ENCODE measurements around the gene EDC3.

The EDC3 gene

GRCh38 chr15:74643665-74644204 is 52.1 kb downstream of the EDC3 start:
- Histone ChIP-seq H3K56ac (ENCODE audit: low read length) (peak overlapping the region; percentile 74), H2BK120ac (ENCODE audit: low read depth, low read length) (no peak overlapping the region), H3K4me3 (ENCODE audit: low read length) (no peak overlapping the region), H3K4ac (ENCODE audit: low read depth, low read length) (no peak overlapping the region), H3K36me3 (ENCODE audit: control insufficient read depth, insufficient read depth, low read length) (no peaks in the 10 kb centered on the region), H2AK5ac (ENCODE audit: low read length) (no peak overlapping the region), H3K27ac (ENCODE audit: low read depth, low read length) (no peak overlapping the region), H3K4me2 (ENCODE audit: low read length) (no peak overlapping the region), H3K18ac (ENCODE audit: low read length) (peak overlapping the region; percentile 4), H2BK15ac (replicated peaks; ENCODE audit: low read depth) (no peak overlapping the region), H3K4me1 (ENCODE audit: control insufficient read depth, low read depth, low read length) (peaks cover 20% of the 10 kb centered on the region), H3K79me2 (ENCODE audit: control insufficient read depth, insufficient read depth, low read length) (no peaks in the 10 kb centered on the region), H3K27me3 (ENCODE audit: insufficient read depth, low read length, poor library complexity) (no peaks in the 10 kb centered on the region), H3K79me1 (ENCODE audit: low read length) (peaks cover 13% of the 10 kb centered on the region), H3K23ac (ENCODE audit: low read length) (no peak overlapping the region), H3K9ac (ENCODE audit: low read length) (no peak overlapping the region), H4K8ac (ENCODE audit: low read depth, low read length) (no peak overlapping the region), H4K5ac (ENCODE audit: low read length) (no peak overlapping the region), H2BK5ac (ENCODE audit: low read length) (peak overlapping the region; percentile 8)
- DNase-seq = peak; percentile 60
- WGBS (ENCODE audit: extremely low coverage, insufficient coverage, low lambda C conversion rate) = no CpG with 5 or more reads among the region's 2 CpGs

GRCh38 chr15:74642734-74643664 is 52.8 kb downstream of the EDC3 start:
- Histone ChIP-seq H2AK5ac (ENCODE audit: low read length) (no peak overlapping the region), H3K4me3 (ENCODE audit: low read length) (no peak overlapping the region), H3K9ac (ENCODE audit: low read length) (peak overlapping the region; percentile 35), H3K56ac (ENCODE audit: low read length) (peak overlapping the region; percentile 74), H3K4me1 (ENCODE audit: control insufficient read depth, low read depth, low read length) (peaks cover 20% of the 10 kb centered on the region), H3K79me1 (ENCODE audit: low read length) (peaks cover 13% of the 10 kb centered on the region), H3K23ac (ENCODE audit: low read length) (no peak overlapping the region), H3K4ac (ENCODE audit: low read depth, low read length) (peak overlapping the region; percentile 41), H3K18ac (ENCODE audit: low read length) (peak overlapping the region; percentile 43), H3K79me2 (ENCODE audit: control insufficient read depth, insufficient read depth, low read length) (no peaks in the 10 kb centered on the region), H4K8ac (ENCODE audit: low read depth, low read length) (no peak overlapping the region), H2BK5ac (ENCODE audit: low read length) (peak overlapping the region; percentile 71), H3K4me2 (ENCODE audit: low read length) (peak overlapping the region; percentile 4), H2BK15ac (replicated peaks; ENCODE audit: low read depth) (no peak overlapping the region), H3K36me3 (ENCODE audit: control insufficient read depth, insufficient read depth, low read length) (no peaks in the 10 kb centered on the region), H3K27ac (ENCODE audit: low read depth, low read length) (peak overlapping the region; percentile 45), H2BK120ac (ENCODE audit: low read depth, low read length) (no peak overlapping the region), H3K27me3 (ENCODE audit: insufficient read depth, low read length, poor library complexity) (no peaks in the 10 kb centered on the region), H4K5ac (ENCODE audit: low read length) (no peak overlapping the region)
- peak; percentile 86 for DNase-seq
- no CpG with 5 or more reads among the region's 11 CpGs for WGBS (ENCODE audit: extremely low coverage, insufficient coverage, low lambda C conversion rate)

GRCh38 chr15:74642348-74642733 is 53.5 kb downstream of the EDC3 start:
- Histone ChIP-seq H3K36me3 (ENCODE audit: control insufficient read depth, insufficient read depth, low read length) (no peaks in the 10 kb centered on the region), H3K27ac (ENCODE audit: low read depth, low read length) (peak overlapping the region; percentile 23)
- no peak for DNase-seq

GRCh38 chr15:74641151-74641550 is 54.7 kb downstream of the EDC3 start:
- H3K56ac ChIP-seq (ENCODE audit: low read length) = no peak overlapping the region
- H3K4ac ChIP-seq (ENCODE audit: low read depth, low read length) = no peak overlapping the region
- no peaks in the 10 kb centered on the region for H3K27me3 ChIP-seq (ENCODE audit: insufficient read depth, low read length, poor library complexity)
- peaks cover 9% of the 10 kb centered on the region for H3K79me1 ChIP-seq (ENCODE audit: low read length)
- H3K9ac ChIP-seq (ENCODE audit: low read length) = no peak overlapping the region
- peaks cover 20% of the 10 kb centered on the region for H3K4me1 ChIP-seq (ENCODE audit: control insufficient read depth, low read depth, low read length)
- no peaks in the 10 kb centered on the region for H3K36me3 ChIP-seq (ENCODE audit: control insufficient read depth, insufficient read depth, low read length)
- no peak for DNase-seq
- no peak overlapping the region for H4K5ac ChIP-seq (ENCODE audit: low read length)
- no peak overlapping the region for H3K18ac ChIP-seq (ENCODE audit: low read length)
- H4K8ac ChIP-seq (ENCODE audit: low read depth, low read length) = no peak overlapping the region
- no peak overlapping the region for H2AK5ac ChIP-seq (ENCODE audit: low read length)
- H3K4me3 ChIP-seq (ENCODE audit: low read length) = no peak overlapping the region
- WGBS (ENCODE audit: extremely low coverage, insufficient coverage, low lambda C conversion rate) = no CpG with 5 or more reads among the region's 1 CpG
- H2BK5ac ChIP-seq (ENCODE audit: low read length) = no peak overlapping the region
- no peak overlapping the region for H2BK120ac ChIP-seq (ENCODE audit: low read depth, low read length)
- H2BK15ac ChIP-seq (replicated peaks; ENCODE audit: low read depth) = no peak overlapping the region
- H3K23ac ChIP-seq (ENCODE audit: low read length) = no peak overlapping the region
- H3K79me2 ChIP-seq (ENCODE audit: control insufficient read depth, insufficient read depth, low read length) = no peaks in the 10 kb centered on the region
- no peak overlapping the region for H3K27ac ChIP-seq (ENCODE audit: low read depth, low read length)
- no peak overlapping the region for H3K4me2 ChIP-seq (ENCODE audit: low read length)

More at GRCh38 chr15:74642348-74642733, 53.5 kb downstream of the EDC3 start:
- no peak overlapping the region for H2BK15ac ChIP-seq (replicated peaks; ENCODE audit: low read depth)
- H2BK5ac ChIP-seq (ENCODE audit: low read length) = peak overlapping the region; percentile 71
- peaks cover 20% of the 10 kb centered on the region for H3K4me1 ChIP-seq (ENCODE audit: control insufficient read depth, low read depth, low read length)
- no CpG with 5 or more reads among the region's 4 CpGs for WGBS (ENCODE audit: extremely low coverage, insufficient coverage, low lambda C conversion rate)
- no peak overlapping the region for H3K23ac ChIP-seq (ENCODE audit: low read length)
- no peak overlapping the region for H3K4me2 ChIP-seq (ENCODE audit: low read length)
- H3K79me1 ChIP-seq (ENCODE audit: low read length) = peaks cover 11% of the 10 kb centered on the region
- H3K27me3 ChIP-seq (ENCODE audit: insufficient read depth, low read length, poor library complexity) = no peaks in the 10 kb centered on the region
- no peak overlapping the region for H2AK5ac ChIP-seq (ENCODE audit: low read length)
- no peak overlapping the region for H3K9ac ChIP-seq (ENCODE audit: low read length)
- no peak overlapping the region for H4K5ac ChIP-seq (ENCODE audit: low read length)
- H3K18ac ChIP-seq (ENCODE audit: low read length) = peak overlapping the region; percentile 43
- H3K4ac ChIP-seq (ENCODE audit: low read depth, low read length) = no peak overlapping the region
- H2BK120ac ChIP-seq (ENCODE audit: low read depth, low read length) = no peak overlapping the region
- H4K8ac ChIP-seq (ENCODE audit: low read depth, low read length) = no peak overlapping the region
- H3K56ac ChIP-seq (ENCODE audit: low read length) = peak overlapping the region; percentile 74
- no peak overlapping the region for H3K4me3 ChIP-seq (ENCODE audit: low read length)
- H3K79me2 ChIP-seq (ENCODE audit: control insufficient read depth, insufficient read depth, low read length) = no peaks in the 10 kb centered on the region

GRCh38 chr15:74636984-74637383 is 58.8 kb downstream of the EDC3 start:
- Histone ChIP-seq H3K4me2 (ENCODE audit: low read length) (no peak overlapping the region), H2BK15ac (replicated peaks; ENCODE audit: low read depth) (no peak overlapping the region), H2AK5ac (ENCODE audit: low read length) (no peak overlapping the region), H3K79me2 (ENCODE audit: control insufficient read depth, insufficient read depth, low read length) (no peaks in the 10 kb centered on the region), H3K27me3 (ENCODE audit: insufficient read depth, low read length, poor library complexity) (no peaks in the 10 kb centered on the region), H3K56ac (ENCODE audit: low read length) (no peak overlapping the region), H3K4ac (ENCODE audit: low read depth, low read length) (no peak overlapping the region), H2BK120ac (ENCODE audit: low read depth, low read length) (no peak overlapping the region), H3K36me3 (ENCODE audit: control insufficient read depth, insufficient read depth, low read length) (no peaks in the 10 kb centered on the region), H3K9ac (ENCODE audit: low read length) (no peak overlapping the region), H3K23ac (ENCODE audit: low read length) (no peak overlapping the region), H3K18ac (ENCODE audit: low read length) (no peak overlapping the region), H4K5ac (ENCODE audit: low read length) (no peak overlapping the region), H3K4me1 (ENCODE audit: control insufficient read depth, low read depth, low read length) (peaks cover under 1% of the 10 kb centered on the region), H2BK5ac (ENCODE audit: low read length) (no peak overlapping the region), H3K79me1 (ENCODE audit: low read length) (peaks cover 4% of the 10 kb centered on the region), H3K4me3 (ENCODE audit: low read length) (no peak overlapping the region), H4K8ac (ENCODE audit: low read depth, low read length) (no peak overlapping the region), H3K27ac (ENCODE audit: low read depth, low read length) (no peak overlapping the region)
- no peak for DNase-seq
- WGBS (ENCODE audit: extremely low coverage, insufficient coverage, low lambda C conversion rate) = no CpG with 5 or more reads among the region's 1 CpG
